DND-41 (cell line): ENCODE results near the gene MYPN.

Source experiments
- CTCF ChIP-seq: IDR thresholded peaks from 2 replicates; pipeline ENCODE4 v1.5.1; 2012; ENCODE audit warnings: borderline replicate concordance, low read length, moderate library complexity, mild to moderate bottlenecking; ENCODE audit not compliant: poor library complexity, severe bottlenecking; ENCODE audit errors: extremely low read depth
- EZH2 ChIP-seq: IDR thresholded peaks from 3 replicates; pipeline ENCODE4 v1.6.1; 2012; ENCODE audit warnings: borderline replicate concordance, low read depth, mild to moderate bottlenecking, moderate library complexity, low read length, inconsistent platforms; ENCODE audit not compliant: severe bottlenecking

- TF ChIP-seq CTCF, result no peak
- no peak for TF ChIP-seq EZH2
Observed at GRCh38 chr10:68121852-68122251, 12.6 kb downstream of the MYPN start.
